Measurements from ENCODE around the gene LRRC72.

Gene LRRC72

GRCh38 chr7:16606704-16607103 is 80.1 kb downstream of the LRRC72 start:
- TF ChIP-seq, protein P1, sequence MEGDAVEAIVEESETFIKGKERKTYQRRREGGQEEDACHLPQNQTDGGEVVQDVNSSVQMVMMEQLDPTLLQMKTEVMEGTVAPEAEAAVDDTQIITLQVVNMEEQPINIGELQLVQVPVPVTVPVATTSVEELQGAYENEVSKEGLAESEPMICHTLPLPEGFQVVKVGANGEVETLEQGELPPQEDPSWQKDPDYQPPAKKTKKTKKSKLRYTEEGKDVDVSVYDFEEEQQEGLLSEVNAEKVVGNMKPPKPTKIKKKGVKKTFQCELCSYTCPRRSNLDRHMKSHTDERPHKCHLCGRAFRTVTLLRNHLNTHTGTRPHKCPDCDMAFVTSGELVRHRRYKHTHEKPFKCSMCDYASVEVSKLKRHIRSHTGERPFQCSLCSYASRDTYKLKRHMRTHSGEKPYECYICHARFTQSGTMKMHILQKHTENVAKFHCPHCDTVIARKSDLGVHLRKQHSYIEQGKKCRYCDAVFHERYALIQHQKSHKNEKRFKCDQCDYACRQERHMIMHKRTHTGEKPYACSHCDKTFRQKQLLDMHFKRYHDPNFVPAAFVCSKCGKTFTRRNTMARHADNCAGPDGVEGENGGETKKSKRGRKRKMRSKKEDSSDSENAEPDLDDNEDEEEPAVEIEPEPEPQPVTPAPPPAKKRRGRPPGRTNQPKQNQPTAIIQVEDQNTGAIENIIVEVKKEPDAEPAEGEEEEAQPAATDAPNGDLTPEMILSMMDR (IDR thresholded peaks at IDR 0.05; ENCODE audit: low read depth, low read length, missing control alignments), result no peak
- no peak for DNase-seq (ENCODE audit: extremely low read depth, low read depth)
- no peak overlapping the region for H3K4me3 ChIP-seq (replicated peaks; ENCODE audit: low read depth, low read length)

DNA sequence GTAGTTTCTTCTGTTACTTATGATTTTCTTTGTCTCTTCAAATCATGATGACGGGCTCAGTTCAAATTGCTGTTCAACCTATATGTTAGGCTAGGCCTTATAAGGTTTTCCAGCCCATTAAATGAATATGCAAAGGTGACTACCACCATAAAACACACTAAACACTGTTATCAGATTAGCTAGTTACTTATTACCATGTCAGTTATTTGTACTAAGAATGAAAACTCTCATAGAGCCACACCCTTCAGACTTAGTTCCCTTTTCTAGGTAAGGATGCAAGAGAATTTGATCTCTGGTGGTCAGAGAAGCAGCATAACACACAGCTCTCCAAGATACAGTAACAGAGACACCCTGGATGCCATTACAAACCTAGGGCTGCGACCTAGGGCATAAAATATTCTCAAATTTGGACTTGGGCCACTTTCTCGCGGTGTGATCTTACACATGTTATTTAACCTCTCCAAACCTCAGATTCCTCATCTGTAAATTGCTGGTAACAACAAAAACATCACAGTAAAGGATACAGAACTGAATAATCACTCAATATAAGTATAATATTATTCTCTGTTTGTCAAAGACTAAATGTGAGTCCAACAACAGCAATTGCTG is 83.3 kb downstream of the LRRC72 start:
- DNase-seq (ENCODE audit: extremely low read depth, low read depth), result no peak
- no peak overlapping the region for H3K4me3 ChIP-seq (replicated peaks; ENCODE audit: low read depth, low read length)
- TF ChIP-seq, protein P1 (IDR thresholded peaks at IDR 0.05; ENCODE audit: low read depth, low read length, missing control alignments), result no peak

DNA sequence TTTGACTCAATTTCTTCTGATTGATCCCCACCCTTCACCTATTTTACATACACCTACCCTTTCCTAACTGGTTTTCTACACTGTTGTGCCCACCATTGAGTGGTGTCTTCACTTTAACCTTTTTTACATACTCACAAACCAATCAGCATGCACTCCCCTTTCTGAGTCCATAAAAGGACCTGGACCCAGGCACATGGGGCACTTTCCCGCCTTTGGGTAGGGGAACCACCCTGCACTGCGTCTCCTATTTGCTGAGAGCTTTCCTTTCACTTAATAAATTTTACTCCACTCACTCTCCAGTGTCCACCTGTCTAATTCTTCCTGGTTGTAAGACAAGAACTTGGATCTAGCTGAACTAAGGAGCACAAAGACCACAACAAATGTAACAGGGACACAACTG is 85.1 kb downstream of the LRRC72 start:
- TF ChIP-seq, protein P1 (IDR thresholded peaks at IDR 0.05; ENCODE audit: low read depth, low read length, missing control alignments), result no peak
- no peak for DNase-seq (ENCODE audit: extremely low read depth, low read depth)
- no peak overlapping the region for H3K4me3 ChIP-seq (replicated peaks; ENCODE audit: low read depth, low read length)

- H3K4me3 ChIP-seq (replicated peaks; ENCODE audit: low read depth, low read length), result no peak overlapping the region
- TF ChIP-seq, protein P1 (IDR thresholded peaks at IDR 0.05; ENCODE audit: low read depth, low read length, missing control alignments), result no peak
- DNase-seq (ENCODE audit: extremely low read depth, low read depth), result no peak
Observed at GRCh38 chr7:16615228-16615627, 88.6 kb downstream of the LRRC72 start.

- DNase-seq (ENCODE audit: extremely low read depth, low read depth), result no peak
- TF ChIP-seq, protein P1 (IDR thresholded peaks at IDR 0.05; ENCODE audit: low read depth, low read length, missing control alignments), result no peak
- H3K4me3 ChIP-seq (replicated peaks; ENCODE audit: low read depth, low read length), result no peak overlapping the region
Observed at GRCh38 chr7:16616122-16616521, 89.5 kb downstream of the LRRC72 start.

DNA sequence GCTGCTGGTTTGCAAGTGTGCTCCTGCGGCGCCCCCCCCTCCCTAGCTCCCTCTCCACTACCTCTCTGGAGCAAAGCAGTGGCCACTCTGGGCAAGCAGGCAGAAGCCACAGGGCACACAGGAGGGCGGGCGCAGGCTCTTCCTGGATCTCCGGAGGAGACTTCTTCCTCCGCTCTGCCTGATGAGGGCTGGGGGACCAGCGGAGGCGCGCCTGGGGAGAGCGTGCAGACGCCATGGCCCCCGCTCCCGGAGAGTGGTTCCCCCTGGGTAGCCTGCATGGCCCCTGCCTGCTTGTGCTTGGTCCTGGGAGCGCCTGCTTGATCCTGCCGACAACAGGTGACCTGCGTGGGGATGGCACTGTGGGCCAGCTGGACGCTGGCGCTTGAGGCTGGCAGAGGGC is 89.9 kb downstream of the LRRC72 start:
- no peak overlapping the region for H3K4me3 ChIP-seq (replicated peaks; ENCODE audit: low read depth, low read length)
- TF ChIP-seq, protein P1 (IDR thresholded peaks at IDR 0.05; ENCODE audit: low read depth, low read length, missing control alignments), result no peak
- no peak for DNase-seq (ENCODE audit: extremely low read depth, low read depth)

DNA sequence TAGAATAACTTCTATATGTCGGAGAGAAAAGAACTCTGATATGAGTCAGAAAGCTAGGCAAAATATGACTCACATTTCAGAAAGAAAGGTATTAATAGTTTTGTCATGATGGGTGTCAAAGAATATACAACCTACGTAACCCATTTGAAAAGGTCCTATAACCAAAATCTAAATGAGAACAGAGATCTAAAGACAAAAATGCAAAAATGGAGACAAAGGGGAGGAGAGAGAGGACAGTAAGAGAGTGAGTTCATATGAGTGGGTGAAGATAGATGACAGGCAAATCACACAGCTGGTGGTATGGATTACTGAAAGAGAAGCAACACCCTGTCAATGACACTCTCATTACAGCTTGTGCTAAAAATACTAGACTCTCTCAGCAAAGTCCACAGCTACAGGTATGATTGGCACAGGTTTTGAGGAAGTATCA is 93.4 kb downstream of the LRRC72 start:
- H3K4me3 ChIP-seq (replicated peaks; ENCODE audit: low read depth, low read length), result no peak overlapping the region
- TF ChIP-seq, protein P1 (IDR thresholded peaks at IDR 0.05; ENCODE audit: low read depth, low read length, missing control alignments), result no peak
- no peak for DNase-seq (ENCODE audit: extremely low read depth, low read depth)
